ENCODE measurements around the gene MRPS18A. TPM values are rescaled to one million over a fixed set of nuclear protein-coding genes. Genes with fewer than 3 reads are reported as not detected.

The MRPS18A gene
- total and polyA plus RNA-seq, 2 of the 13 experiments (the other 11 are each of a cell fraction or from before 2014, with no cell fraction given), result 87.8 to 89.1 TPM

- peak; percentile 21; the same call in 1 of the 2 replicates for TF ChIP-seq NR2F6 (IDR thresholded peaks at IDR 0.05)
- peak; percentile 72 for TF ChIP-seq NR2F6 (CRISPR knock-in tag; IDR thresholded peaks at IDR 0.05)
- TF ChIP-seq ZNF543 (CRISPR knock-in tag; IDR thresholded peaks at IDR 0.05), result peak; percentile 79; the same call in 1 of the 2 replicates
- no peak for TF ChIP-seq MIER2 (CRISPR knock-in tag; IDR thresholded peaks at IDR 0.05)
- TF ChIP-seq HOXA5 (CRISPR knock-in tag; IDR thresholded peaks at IDR 0.05), result peak; percentile 29; the same call in 1 of the 2 replicates
- no peak; the same call in 1 of the 2 replicates for TF ChIP-seq NCOA1 (CRISPR knock-in tag; IDR thresholded peaks at IDR 0.05)
- TF ChIP-seq BATF2 (CRISPR knock-in tag; IDR thresholded peaks at IDR 0.05), result no peak
- TF ChIP-seq ZNF720 (CRISPR knock-in tag; IDR thresholded peaks at IDR 0.05), result no peak
- peak; percentile 60; the same call in 1 of the 2 replicates for TF ChIP-seq KDM3A (CRISPR knock-in tag; IDR thresholded peaks at IDR 0.05; ENCODE audit: low read depth)
- TF ChIP-seq NKX3-1 (CRISPR knock-in tag; IDR thresholded peaks at IDR 0.05), result no peak
- TF ChIP-seq ARHGAP35 (CRISPR knock-in tag; IDR thresholded peaks at IDR 0.05; ENCODE audit: borderline replicate concordance), result no peak
- peak; percentile 91; the same call in 1 of the 2 replicates for TF ChIP-seq ZFP91 (CRISPR knock-in tag; IDR thresholded peaks at IDR 0.05; ENCODE audit: borderline replicate concordance)
- TF ChIP-seq FOXA1 (IDR thresholded peaks at IDR 0.05), result no peak
- 0 out of 2 replicates have a peak, but pooled peaks have one; percentile 3 for TF ChIP-seq FOXA1 (CRISPR knock-in tag; IDR thresholded peaks at IDR 0.05)
- TF ChIP-seq ZNF670 (CRISPR knock-in tag; IDR thresholded peaks at IDR 0.05; ENCODE audit: borderline replicate concordance), result no peak
- TF ChIP-seq HNRNPK (IDR thresholded peaks at IDR 0.05; ENCODE audit: low read depth, low read length, poor library complexity, severe bottlenecking), result no peak
- no peak for TF ChIP-seq REXO4 (CRISPR knock-in tag; IDR thresholded peaks at IDR 0.05; ENCODE audit: borderline replicate concordance)
- TF ChIP-seq NFKBIZ (CRISPR knock-in tag; IDR thresholded peaks at IDR 0.05), result peak; percentile 67; the same call in 1 of the 2 replicates
- TF ChIP-seq CREB1 (IDR thresholded peaks at IDR 0.05), result no peak
- TF ChIP-seq CREB1 (CRISPR knock-in tag; IDR thresholded peaks at IDR 0.05), result peak; percentile 82
- TF ChIP-seq SCMH1 (CRISPR knock-in tag; IDR thresholded peaks at IDR 0.05; ENCODE audit: borderline replicate concordance), result no peak
- TF ChIP-seq ZNF282 (IDR thresholded peaks at IDR 0.05; ENCODE audit: partially characterized antibody), result no peak
- TF ChIP-seq ZNF574 (CRISPR knock-in tag; IDR thresholded peaks at IDR 0.05), result peak; percentile 90
- TF ChIP-seq SSRP1 (CRISPR knock-in tag; IDR thresholded peaks at IDR 0.05), result no peak
- no peak for TF ChIP-seq ATF7 (IDR thresholded peaks at IDR 0.05)
- 0 out of 2 replicates have a peak, but pooled peaks have one; percentile 43 for TF ChIP-seq ATF7 (CRISPR knock-in tag; IDR thresholded peaks at IDR 0.05)
- TF ChIP-seq MTF2 (CRISPR knock-in tag; IDR thresholded peaks at IDR 0.05; ENCODE audit: borderline replicate concordance), result peak; percentile 91
- TF ChIP-seq NCOR1 (IDR thresholded peaks at IDR 0.05; ENCODE audit: borderline replicate concordance, low read length), result no peak
Measured at GRCh38 chr6:43687437-43688347, at the start of gene MRPS18A (continued).

Data from HepG2 (cell line).